Loucy (cell line): ENCODE results near the gene PLET1.

Source experiments
- EZH2phosphoT487 ChIP-seq: fragments of 200-600 bp; IDR thresholded peaks from 2 replicates; pipeline ENCODE4 v1.6.1; 2018; ENCODE audit warnings: antibody characterized with exemption, mild to moderate bottlenecking, moderate library complexity, borderline replicate concordance
- TF ChIP-seq, protein P1 (sequence below): fragments of 200-600 bp; sonication (generic); conservative IDR thresholded peaks from 2 replicates; pipeline ENCODE4 v1.5.1; 2014; ENCODE audit warnings: mild to moderate bottlenecking, antibody characterized with exemption, low read length

GRCh38 chr11:112304914-112305313 is 44.3 kb upstream of the PLET1 start:
- no peak for TF ChIP-seq EZH2phosphoT487
- TF ChIP-seq, protein P1, sequence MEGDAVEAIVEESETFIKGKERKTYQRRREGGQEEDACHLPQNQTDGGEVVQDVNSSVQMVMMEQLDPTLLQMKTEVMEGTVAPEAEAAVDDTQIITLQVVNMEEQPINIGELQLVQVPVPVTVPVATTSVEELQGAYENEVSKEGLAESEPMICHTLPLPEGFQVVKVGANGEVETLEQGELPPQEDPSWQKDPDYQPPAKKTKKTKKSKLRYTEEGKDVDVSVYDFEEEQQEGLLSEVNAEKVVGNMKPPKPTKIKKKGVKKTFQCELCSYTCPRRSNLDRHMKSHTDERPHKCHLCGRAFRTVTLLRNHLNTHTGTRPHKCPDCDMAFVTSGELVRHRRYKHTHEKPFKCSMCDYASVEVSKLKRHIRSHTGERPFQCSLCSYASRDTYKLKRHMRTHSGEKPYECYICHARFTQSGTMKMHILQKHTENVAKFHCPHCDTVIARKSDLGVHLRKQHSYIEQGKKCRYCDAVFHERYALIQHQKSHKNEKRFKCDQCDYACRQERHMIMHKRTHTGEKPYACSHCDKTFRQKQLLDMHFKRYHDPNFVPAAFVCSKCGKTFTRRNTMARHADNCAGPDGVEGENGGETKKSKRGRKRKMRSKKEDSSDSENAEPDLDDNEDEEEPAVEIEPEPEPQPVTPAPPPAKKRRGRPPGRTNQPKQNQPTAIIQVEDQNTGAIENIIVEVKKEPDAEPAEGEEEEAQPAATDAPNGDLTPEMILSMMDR = no peak
